Hepatocyte (in vitro differentiated cells): ENCODE data around the gene CEACAM19. TPM values are rescaled to one million over a fixed set of nuclear protein-coding genes. Genes with fewer than 3 reads are reported as not detected.
A peak's percentile ranks its signal among the peaks of the same experiment; 100 is the strongest.
"Not testable (repeated sequence)": the region's sequence is repeated elsewhere in the genome, so short reads cannot be mapped to it uniquely, and the experiment has no call there.

ENCODE experiments used
- DNase-seq: peaks from one replicate; pipeline ENCODE4 v3.0.0-alpha.2; 2016; ENCODE audit warnings: low spot score
- H2AFZ ChIP-seq: fragments of 200-600 bp; sonication (generic); 2 replicates; pipeline ENCODE4 v1.6.0; 2016; ENCODE audit warnings: antibody characterized with exemption, mild to moderate bottlenecking
- H3K27ac ChIP-seq: fragments of 200-600 bp; sonication (generic); 2 replicates; pipeline ENCODE4 v1.5.1; 2016; ENCODE audit warnings: mild to moderate bottlenecking
- H3K27me3 ChIP-seq: fragments of 200-600 bp; sonication (generic); 2 replicates; pipeline ENCODE4 v1.6.1; 2016
- H3K36me3 ChIP-seq: fragments of 200-600 bp; sonication (generic); replicated peaks from 2 replicates; pipeline ENCODE4 v1.5.1; 2016; ENCODE audit warnings: low read depth; ENCODE audit not compliant: insufficient read depth
- H3K4me1 ChIP-seq: fragments of 200-600 bp; sonication (generic); 2 replicates; pipeline ENCODE4 v1.5.1; 2016; ENCODE audit warnings: mild to moderate bottlenecking, moderate library complexity; ENCODE audit not compliant: insufficient read depth
- H3K4me2 ChIP-seq: fragments of 200-600 bp; sonication (generic); 2 replicates; pipeline ENCODE4 v1.6.0; 2016
- H3K4me3 ChIP-seq: fragments of 200-600 bp; sonication (generic); 2 replicates; pipeline ENCODE4 v1.5.1; 2016; ENCODE audit warnings: mild to moderate bottlenecking
- H3K79me2 ChIP-seq: fragments of 200-600 bp; sonication (generic); 2 replicates; pipeline ENCODE4 v1.6.0; 2017; ENCODE audit warnings: mild to moderate bottlenecking
- H3K9me2 ChIP-seq: fragments of 200-600 bp; sonication (generic); replicated peaks from 2 replicates; pipeline ENCODE4 v1.6.0; 2017; ENCODE audit warnings: mild to moderate bottlenecking; ENCODE audit not compliant: insufficient read depth
- H3K9me3 ChIP-seq: fragments of 200-600 bp; sonication (generic); 2 replicates; pipeline ENCODE4 v1.5.1; 2016; ENCODE audit warnings: low read depth, mild to moderate bottlenecking
- H4K20me1 ChIP-seq: fragments of 200-600 bp; sonication (generic); 2 replicates; pipeline ENCODE4 v1.6.0; 2016; ENCODE audit warnings: mild to moderate bottlenecking; ENCODE audit not compliant: insufficient read depth, poor library complexity, severe bottlenecking
- CTCF ChIP-seq: fragments of 200-600 bp; sonication (generic); IDR thresholded peaks from 2 replicates; pipeline ENCODE4 v1.5.1; 2016; ENCODE audit warnings: antibody characterized with exemption, mild to moderate bottlenecking; ENCODE audit not compliant: poor library complexity
- EZH2 ChIP-seq: fragments of 200-600 bp; sonication (generic); IDR thresholded peaks from 2 replicates; pipeline ENCODE4 v1.6.1; 2016; ENCODE audit warnings: antibody characterized with exemption, mild to moderate bottlenecking, borderline replicate concordance
- EZH2phosphoT487 ChIP-seq: fragments of 200-600 bp; sonication (generic); IDR thresholded peaks from one replicate; pipeline ENCODE4 v1.6.1; 2018; ENCODE audit warnings: antibody characterized with exemption, mild to moderate bottlenecking, low read depth, moderate library complexity; ENCODE audit not compliant: unreplicated experiment, severe bottlenecking
- WGBS: methylation state at CpG from one replicate; pipeline ENCODE4 v1.1.6; 2016; ENCODE audit warnings: low lambda C conversion rate; ENCODE audit errors: missing lambda C conversion rate; 5-methylcytosine and 5-hydroxymethylcytosine counted together
- polyA plus RNA-seq: library from polyadenylated mRNA; unstranded; fragments of >200 nt; fragmentation: Nextera tagmentation; extraction: Ambion mirVana; gene quantifications from 2 replicates; pipeline ENCODE4 v1.2.1, GENCODE V29; 2016
- total RNA-seq: library from RNA; depleted of rRNA; stranded (reverse); fragments of >200 nt; gene quantifications from 2 replicates; pipeline ENCODE4 v1.2.3, GENCODE V29; 2014

The CEACAM19 gene
- total and polyA plus RNA-seq, 2 experiments from 2014 or later, result 2.8 to 5.6 TPM

- no peak overlapping the region for H3K27ac ChIP-seq
- no peak overlapping the region for H2AFZ ChIP-seq
- H4K20me1 ChIP-seq, result no peaks in the 10 kb centered on the region
- H3K4me1 ChIP-seq, result peaks cover 2% of the 10 kb centered on the region
- H3K36me3 ChIP-seq, result no peaks in the 10 kb centered on the region
- no peaks in the 10 kb centered on the region for H3K27me3 ChIP-seq
- H3K9me2 ChIP-seq, result no peaks in the 10 kb centered on the region
- H3K4me3 ChIP-seq, result no peak overlapping the region
- H3K9me3 ChIP-seq, result no peaks in the 10 kb centered on the region
- TF ChIP-seq CTCF (no peak), EZH2 (no peak)
- no peak overlapping the region for H3K4me2 ChIP-seq
- no peak for DNase-seq
- 84% methylated on average over 3 of the region's 3 CpGs for WGBS
- no peaks in the 10 kb centered on the region for H3K79me2 ChIP-seq
Observed at GRCh38 chr19:44628793-44629192, 42.5 kb upstream of the CEACAM19 start.

- DNase-seq, H3K27ac ChIP-seq, H3K9me2 ChIP-seq, H4K20me1 ChIP-seq, H3K9me3 ChIP-seq, H3K27me3 ChIP-seq, H3K4me2 ChIP-seq, H3K79me2 ChIP-seq, H2AFZ ChIP-seq, H3K36me3 ChIP-seq, H3K4me3 ChIP-seq: not testable (repeated sequence)
- H3K4me1 ChIP-seq, result peaks cover 21% of the 10 kb centered on the region
- WGBS, result 82% methylated on average over 8 of the region's 8 CpGs
Observed at GRCh38 chr19:44631611-44632010, 39.7 kb upstream of the CEACAM19 start.

GRCh38 chr19:44634058-44634457 is 37.2 kb upstream of the CEACAM19 start:
- not testable (repeated sequence) for H3K79me2 ChIP-seq, H3K4me3 ChIP-seq, H3K9me3 ChIP-seq, H4K20me1 ChIP-seq, H2AFZ ChIP-seq, H3K27me3 ChIP-seq, DNase-seq, H3K36me3 ChIP-seq, H3K9me2 ChIP-seq
- peak overlapping the region; percentile 61 for H3K27ac ChIP-seq
- peak overlapping the region; percentile 47 for H3K4me2 ChIP-seq
- peaks cover 40% of the 10 kb centered on the region for H3K4me1 ChIP-seq
- WGBS, result 45% methylated on average over 5 of the region's 5 CpGs

- peak overlapping the region; percentile 61 for H3K27ac ChIP-seq
- TF ChIP-seq CTCF (no peak), EZH2 (no peak), EZH2phosphoT487 (no peak)
Observed at GRCh38 chr19:44634785-44635184, 36.5 kb upstream of the CEACAM19 start.

More at GRCh38 chr19:44634785-44635184, 36.5 kb upstream of the CEACAM19 start:
- no peak for DNase-seq
- Histone ChIP-seq H2AFZ (no peak overlapping the region), H3K79me2 (no peaks in the 10 kb centered on the region), H3K36me3 (no peaks in the 10 kb centered on the region), H3K4me2 (peak overlapping the region; percentile 47), H3K4me1 (peaks cover 48% of the 10 kb centered on the region), H3K9me2 (no peaks in the 10 kb centered on the region), H3K27me3 (no peaks in the 10 kb centered on the region), H3K9me3 (no peaks in the 10 kb centered on the region), H4K20me1 (no peaks in the 10 kb centered on the region), H3K4me3 (no peak overlapping the region)
- WGBS, result 100% methylated on average over 2 of the region's 2 CpGs
